ENCODE measurements around the gene INTS1.
"Not testable (repeated sequence)": the region's sequence is repeated elsewhere in the genome, so short reads cannot be mapped to it uniquely, and the experiment has no call there.

The INTS1 gene

DNA sequence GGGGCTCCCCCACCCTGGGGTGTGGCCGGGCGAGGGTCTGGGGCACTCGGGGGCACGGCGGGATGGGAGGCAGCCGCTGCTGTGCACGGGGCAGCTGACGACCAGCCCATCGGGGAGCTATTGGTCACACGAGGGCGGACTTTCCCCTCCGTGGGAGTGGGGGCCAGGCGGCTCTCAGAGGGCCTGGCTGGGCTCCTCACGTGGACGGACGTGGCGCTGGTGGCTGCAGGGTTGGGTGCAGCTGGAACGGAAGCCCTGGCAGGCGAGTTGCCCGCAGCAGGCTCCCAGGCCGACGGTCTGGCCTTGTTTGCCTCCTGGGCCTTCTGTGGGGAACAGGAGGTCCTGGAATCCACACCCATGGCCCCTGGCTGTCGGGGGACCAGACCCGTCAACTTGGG, 59.3 kb downstream of the INTS1 start:
- no peak for DNase-seq

DNA sequence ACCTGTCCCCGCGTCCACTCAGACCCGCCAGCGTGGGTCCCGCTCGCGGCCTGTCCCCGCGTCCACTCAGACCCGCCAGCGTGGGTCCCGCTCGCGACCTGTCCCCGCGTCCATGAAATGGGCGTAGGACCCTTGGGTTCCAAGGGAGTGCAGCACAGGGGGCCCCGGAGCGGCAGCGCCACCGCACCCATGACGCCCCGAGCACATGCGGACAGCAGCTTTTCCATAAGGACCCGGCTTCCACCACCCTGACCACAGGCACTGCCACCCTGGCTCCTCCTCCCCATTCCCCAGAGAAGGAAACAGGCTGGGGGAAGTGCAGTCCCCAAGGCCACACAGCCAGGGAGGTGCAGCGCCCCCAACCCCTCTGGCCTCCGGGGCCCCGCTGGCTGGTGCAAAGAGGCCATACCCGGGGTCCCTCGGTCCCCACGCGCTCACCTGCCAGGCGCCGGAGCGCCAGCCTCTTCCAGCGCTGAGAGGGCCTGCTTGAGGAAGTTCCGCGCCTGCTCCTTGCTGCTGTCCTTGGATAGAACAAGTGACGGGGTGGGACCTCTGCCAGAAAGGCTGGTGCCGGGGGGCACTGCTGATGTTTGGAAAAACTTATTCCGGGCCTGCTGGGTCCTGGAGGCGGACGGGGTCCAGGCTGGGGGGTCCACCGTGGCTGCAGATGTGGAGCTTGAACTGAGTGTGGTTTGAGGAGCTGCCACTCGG, 59.8 kb downstream of the INTS1 start:
- DNase-seq, result no peak

DNA sequence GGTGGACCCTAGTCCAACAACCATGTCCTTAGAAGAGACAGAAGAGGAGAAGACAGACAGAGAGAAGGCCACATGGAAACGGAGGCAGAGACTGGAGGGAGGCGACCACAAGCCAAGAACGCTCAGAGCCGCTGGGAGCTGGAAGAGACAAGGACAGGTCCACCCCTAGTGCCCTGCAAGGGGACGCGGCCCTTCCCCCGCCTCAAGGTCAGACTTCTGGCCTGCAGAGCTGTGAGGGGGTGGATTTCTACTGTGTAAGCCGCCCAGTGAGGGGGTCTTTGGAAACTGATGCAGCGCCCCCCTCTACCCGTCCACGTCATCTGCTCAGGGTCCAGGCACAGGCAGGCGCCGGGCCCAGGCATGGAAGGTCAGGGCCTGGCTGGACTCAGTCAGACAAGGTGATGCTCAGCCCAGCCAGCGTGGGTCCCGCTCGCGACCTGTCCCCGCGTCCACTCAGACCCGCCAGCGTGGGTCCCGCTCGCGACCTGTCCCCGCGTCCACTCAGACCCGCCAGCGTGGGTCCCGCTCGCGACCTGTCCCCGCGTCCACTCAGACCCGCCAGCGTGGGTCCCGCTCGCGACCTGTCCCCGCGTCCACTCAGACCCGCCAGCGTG, 60.5 kb downstream of the INTS1 start:
- DNase-seq, result not testable (repeated sequence)

DNA sequence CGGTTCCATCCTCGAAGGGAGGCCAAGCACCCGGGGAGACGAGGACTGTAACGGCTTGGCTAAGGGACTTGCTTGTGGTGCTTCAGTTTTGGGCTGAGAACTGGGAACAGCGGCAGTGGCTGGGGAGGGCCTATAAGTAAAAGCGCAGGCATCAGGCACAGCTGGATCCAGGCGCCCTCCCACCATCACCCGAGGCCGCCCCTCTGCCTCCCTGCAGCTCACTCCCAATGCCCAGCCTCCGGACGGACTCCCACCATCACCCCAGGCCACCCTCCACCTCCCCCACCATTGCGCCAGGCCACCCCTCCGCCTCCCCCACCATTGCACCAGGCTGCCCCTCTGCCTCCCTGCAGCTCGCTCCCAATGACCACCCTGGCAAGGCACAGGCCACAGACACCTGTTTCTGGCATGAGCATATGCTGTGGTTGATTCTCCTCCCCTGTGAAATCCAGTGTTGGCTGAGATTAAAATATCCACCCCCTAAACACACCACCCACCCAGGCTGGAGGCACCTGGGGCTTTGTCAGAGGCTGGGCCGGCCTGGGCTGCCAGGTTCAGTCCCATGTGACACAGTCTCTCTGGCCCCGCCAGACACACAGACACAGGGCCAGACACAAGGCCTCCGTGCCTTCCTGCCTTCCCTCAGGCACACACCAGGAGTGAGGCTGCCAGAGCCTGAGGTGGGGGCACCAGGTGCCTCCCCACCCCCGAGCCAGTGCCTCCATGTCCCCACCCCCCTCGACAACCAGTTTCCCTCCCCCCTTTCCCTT, 61.6 kb downstream of the INTS1 start:
- DNase-seq, result no peak

DNA sequence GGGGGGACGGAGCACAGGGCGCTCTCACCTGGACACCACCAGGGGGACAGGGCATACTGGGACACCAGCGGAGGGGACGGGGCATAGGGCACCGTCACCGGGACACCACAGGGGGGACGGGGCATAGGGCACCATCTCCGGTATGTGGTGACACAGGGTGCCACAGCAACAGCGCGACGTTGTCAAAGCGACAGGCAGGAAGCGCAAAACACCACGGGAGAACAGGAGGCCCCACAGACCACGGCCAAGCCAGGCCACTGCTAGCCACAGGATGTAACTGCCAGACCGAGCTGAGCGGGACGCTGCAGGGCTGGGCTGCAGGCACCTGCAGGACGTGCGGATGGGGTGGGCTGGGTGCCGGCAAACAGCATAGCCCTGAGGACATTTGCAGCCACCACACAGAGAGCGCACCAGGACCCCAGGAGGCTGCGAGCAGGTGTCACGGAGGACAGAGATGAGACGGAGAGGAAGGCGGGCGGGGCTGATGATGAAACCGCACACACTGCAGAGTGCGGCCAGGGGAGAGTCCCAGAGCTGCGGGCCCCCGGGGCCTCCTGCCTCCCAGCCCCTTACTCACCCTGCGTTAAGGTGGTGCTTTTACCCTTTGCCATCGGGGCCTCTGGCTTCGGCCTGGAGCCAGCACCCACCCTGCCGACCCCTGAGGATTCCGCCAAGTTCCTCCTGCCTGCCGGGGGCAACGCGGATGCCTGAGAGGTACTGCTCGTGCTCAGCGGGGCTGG, 62.4 kb downstream of the INTS1 start:
- no peak for DNase-seq

DNA sequence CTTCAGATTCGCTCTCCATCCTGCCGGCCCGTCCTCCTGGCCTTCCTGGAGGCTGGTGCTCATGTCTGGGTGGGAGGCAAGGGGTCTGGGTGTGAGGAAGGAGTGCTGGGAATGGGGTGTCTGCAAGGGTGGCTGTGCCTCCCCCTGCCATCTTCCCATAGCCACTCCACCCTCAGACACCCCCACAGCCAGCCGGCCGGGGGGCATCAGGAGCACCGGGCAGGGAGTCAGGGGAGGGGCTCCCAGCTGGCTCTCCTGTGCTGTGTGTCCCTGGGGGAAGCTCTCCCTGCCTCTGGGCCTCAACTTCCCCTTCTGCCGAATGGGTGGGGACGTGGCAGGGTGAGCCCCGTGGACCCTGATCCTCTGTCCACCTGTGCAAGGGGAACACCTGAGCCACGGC, 63.6 kb downstream of the INTS1 start:
- DNase-seq, result no peak

DNA sequence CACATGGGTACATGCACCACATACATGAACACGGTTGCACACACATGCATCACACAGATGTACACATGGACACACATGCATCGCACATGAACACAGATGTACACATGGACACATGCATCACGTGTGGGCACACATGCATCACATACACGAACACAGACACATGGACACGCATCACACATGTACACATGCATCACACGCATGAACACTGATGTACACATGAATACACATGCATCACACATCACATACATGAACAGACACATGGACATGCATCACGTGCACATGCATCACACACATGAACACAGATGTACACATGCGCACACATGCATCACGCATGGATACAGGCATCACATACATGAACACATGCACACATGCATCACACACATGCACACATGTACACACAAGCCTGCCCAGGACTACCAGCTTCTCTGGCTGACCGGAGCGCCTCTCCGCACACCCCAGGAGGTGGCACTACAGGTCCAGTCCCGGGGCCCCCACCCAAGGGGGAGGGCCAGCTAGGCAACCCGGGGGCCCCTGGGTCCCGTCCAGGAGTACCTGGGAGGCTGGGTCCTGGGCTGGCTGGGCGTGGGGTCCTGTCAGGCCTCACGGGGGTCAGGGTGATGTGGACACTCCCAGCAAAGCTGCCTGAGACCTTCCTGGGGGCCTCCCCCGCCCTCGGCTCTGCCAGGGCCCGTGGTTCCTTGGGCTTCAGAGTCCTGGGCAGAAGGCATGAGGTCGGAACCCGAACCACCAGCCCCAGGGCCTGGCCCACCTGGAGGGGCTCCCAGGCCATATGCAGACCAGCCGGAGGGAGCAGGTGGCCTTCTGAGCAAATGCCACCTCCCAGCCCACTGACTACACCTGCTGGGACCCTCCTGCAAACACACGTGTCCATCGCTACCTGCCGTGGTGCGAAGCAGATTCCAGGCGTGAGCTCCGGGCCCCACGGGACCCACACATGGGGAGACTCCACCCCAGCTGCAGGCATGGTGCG, 64.5 kb downstream of the INTS1 start:
- no peak for DNase-seq

DNA sequence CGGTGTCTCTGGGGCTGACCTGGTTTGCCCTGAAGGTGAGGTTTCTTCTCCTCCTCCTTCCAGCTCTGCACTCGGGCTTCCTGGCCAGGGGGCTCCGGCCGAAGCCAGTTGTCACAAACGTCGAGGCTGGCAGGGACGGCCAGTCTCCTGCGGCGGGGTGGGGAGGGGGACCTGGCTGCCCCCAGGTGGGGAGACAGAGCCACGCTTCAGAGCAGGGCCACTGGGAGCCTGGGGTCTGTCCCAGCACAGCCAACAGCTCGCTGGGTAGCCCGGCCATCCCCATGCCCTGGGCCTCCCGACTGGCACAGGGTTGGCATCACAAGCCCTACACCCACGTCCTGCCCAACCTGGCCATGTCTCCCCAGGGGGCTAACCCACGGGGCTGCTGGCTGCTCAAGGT, 65.4 kb downstream of the INTS1 start:
- no peak for DNase-seq

DNA sequence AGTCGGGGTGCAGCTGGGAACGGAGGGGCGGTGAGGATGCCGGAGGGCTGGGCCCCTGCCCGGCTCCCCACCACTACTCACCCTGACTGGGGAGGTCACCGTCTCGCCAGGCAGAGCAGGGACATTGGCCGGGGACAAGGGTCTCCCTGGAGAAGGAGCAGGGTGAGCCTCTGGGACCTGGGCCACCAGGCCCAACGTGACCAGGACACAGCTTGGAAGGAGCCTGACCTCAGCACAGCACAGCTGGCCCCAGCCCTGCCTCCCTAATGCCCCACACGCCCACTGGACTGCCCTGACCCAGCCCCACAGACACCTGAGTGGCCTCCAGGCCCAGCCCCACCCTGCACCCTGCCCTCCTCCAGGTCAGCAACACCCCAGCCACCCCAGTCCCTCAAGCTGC, 66.0 kb downstream of the INTS1 start:
- DNase-seq, result no peak

DNA sequence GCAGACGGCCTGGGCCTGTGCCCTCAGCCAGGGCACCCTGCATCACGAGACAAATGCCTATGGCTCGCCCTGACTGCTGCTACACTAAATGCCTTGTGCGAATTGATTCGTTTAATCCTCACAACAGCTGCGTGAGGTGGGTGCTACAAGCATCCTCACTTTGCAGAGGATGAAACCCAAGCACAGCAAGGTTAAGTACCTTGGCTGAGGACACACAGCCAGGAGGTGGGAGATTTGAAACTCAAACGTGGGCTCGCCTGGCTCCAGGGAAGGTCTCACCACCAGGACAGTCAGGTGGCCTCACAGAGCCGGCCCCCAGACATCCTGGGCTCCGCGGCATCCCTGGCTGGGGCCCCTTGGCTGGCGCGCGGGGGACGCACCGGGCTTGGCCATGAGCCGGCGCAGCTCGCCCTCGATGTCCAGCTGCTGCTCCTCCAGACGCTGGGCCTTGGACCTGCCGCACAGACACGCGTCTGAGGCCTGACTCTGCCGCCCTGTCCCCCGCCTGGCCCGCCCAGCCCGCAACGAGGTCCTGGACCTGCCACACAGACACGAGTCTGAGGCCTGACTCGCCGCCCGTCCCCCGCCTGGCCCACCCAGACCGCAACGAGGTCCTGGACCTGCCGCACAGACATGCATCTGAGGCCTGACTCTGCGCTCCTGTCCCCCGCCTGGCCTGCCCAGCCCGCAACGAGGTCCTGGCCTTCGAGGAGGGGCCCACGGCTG, 66.9 kb downstream of the INTS1 start:
- DNase-seq, result no peak

DNA sequence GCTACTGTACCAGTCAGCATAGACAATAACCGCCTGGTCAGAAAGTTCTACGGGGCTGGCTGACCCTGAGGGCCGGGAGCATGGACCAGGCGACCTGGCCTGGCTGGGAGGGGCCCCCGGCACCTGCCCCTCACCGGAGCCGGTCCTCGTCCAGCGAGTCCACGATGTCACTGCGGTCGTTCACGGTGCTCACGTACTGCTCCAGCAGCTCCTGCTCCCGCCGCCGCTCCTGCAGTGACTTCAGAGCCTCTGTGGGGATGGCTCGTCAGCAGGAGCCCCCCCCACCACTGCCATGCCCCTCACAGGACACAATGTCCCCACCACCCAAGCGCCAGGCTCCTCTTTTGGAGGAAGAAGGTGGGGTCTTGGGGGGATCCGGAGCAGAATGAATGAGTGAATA, 67.6 kb downstream of the INTS1 start:
- no peak for DNase-seq

DNA sequence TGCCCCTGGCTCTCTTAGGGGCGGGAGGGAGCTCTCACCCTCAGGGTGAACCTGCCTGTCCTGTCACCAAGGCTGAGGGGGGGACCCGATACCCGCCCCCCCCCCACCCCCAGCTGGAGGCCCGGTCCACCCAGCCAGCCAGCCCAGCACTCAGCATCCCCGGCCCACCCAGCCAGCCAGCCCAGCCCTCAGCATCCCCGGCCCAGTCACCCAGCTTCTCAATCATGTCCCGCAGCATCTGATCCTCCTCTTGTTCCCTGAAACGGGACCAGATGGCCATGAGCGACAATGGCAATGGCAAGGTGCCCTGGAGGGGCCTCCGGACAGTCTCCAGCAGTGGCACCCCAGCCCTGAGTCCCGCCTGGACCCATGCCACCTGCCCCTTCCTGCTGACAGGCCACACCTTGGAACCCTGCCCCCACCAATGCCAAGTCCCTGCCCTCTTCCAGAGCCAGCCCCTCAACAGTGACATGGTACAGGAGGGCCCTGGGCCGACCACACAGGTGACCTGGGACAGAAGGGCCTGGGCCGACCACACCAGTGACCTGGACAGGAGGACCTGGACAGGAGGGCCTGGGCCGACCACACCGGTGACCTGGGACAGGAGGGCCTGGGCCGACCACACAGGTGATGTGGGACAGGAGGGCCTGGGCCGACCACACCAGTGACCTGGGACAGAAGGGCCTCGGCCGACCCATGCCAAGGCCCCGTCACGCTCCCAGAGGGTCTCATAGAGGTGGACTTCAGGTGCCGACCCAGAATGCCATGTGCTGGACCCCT, 69.1 kb downstream of the INTS1 start:
- no peak for DNase-seq

DNA sequence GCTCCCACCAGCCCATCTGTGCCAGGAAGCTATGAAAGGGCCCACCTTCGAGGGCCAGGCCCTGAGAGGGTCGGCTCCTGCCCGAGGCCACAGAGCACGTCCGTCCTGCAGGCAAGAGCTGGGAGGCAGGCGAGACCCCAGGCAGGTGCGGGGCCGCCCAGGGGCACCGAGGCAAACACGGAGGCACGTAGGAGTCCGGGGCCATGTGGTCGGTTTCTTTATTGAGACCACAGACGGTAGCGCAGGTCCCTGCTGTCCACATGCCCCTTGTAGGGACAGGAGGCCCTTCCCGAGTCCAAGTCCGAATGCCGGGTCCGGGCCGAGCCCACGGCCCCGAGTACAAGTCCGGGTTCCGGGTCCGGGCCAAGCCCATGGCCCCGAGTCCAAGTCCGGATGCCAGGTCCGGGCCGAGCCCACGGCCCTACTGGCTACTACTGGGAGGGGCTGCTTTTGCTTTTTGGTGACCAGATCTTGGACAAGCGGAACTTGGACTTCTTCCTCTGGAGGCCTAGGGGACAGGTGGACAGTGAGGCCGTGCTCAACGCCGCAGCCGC, 69.9 kb downstream of the INTS1 start:
- DNase-seq, result no peak

DNA sequence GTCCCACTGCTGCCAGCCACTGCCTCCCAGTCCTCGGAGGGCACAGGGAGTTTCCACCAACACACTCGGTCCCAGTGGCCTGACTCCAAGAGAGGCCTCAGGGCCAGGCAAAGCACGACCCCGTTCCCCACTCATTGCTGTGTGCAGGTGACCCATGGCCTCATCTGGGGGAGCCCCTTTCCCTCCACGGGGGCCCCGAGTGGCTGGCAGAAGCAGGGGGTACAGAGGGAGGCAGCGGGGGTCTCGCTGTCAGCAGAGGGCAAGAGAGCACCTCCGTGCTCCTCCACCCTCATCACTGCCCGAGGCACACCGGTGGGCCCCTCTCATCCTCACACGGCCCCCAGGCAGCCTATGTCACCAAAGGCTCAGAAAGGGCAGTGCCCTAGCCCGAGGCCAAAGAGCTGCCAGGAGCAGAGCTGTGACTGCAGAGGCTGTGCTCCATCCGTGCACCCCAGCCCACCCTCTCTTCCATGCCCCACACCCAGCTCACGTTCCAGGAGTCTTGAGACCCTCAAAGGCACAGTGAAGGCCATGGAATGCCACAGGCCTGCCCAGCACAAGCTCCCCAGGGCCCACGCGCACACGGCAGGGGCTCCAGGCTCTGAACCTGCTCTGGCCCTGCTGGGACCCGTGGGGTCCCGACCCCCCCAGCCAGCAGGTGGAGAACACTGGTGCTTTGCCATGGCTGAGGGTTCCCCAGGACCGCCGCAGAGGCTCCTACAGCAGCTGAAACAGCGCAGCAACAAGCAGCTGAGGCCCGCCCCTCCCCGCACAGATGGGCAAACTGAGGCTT, 70.9 kb downstream of the INTS1 start:
- no peak for DNase-seq

DNA sequence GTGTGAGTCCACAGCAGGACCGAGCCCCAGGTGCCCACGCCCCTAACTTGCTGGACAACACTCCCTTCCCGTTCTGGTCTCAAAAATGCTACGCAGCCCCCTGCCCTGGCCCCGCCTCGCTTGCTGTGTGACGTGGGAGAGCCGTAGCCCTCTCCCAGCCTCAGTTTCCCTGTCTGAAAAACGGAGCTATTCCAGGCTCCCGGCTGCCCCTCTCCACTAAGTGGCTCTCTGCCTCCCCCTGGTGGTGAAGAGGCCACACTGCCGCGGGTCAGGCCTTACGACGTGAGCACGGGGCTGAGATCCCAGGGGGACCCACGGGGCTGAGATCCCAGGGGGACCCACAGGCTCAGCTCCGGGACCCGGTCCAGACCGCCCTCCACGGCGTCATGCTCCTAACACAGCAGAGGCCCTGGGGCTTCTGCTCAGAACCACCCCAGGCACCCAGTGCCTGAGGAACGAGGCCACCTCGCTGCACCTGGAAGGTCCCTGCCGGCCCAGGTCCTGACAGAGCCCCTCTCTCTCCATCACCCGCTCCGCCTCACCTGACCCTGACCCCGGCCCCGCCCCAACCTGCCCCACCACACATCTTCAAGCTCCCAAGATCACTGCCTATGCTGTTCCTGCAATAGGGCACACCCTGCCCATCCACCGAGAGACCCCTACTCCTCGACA, 71.6 kb downstream of the INTS1 start:
- peak; percentile 8 for DNase-seq

DNA sequence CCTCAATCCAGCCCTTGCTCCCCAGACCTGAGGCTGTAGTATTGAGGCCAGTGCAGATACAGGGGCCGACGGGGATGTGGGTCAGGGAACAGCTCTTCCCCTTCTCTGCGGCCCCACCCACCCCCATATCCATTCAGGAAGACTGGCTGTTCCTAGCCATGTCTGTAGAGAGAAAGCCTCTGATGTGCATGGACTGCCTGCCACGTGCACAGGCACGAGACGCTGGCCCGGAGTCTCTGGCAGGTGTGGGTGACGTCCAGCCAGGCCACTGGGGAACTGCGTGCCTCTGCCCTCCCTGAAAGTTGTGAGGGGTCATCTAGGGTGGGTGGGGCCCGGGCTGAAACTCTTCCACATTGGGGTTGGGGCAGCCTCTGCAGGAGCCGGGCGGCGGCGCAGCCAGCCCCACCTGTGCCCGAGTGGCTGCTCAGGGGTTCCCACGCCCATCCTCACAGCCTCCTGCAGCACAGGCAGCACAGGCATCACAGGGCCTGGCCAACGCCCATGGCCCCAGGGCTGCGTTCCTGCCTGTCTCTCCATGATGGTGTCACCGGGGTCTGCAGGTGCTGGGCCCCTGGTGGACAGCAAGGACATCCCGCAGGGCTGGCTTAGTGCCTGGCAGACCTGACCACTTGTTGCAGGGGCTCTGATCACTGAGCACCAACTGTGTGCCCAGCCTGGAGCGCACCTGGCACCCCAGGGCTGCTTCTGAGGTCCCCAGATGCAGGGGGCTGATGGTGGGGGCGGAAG, 72.4 kb downstream of the INTS1 start:
- peak; percentile 28 for DNase-seq

DNA sequence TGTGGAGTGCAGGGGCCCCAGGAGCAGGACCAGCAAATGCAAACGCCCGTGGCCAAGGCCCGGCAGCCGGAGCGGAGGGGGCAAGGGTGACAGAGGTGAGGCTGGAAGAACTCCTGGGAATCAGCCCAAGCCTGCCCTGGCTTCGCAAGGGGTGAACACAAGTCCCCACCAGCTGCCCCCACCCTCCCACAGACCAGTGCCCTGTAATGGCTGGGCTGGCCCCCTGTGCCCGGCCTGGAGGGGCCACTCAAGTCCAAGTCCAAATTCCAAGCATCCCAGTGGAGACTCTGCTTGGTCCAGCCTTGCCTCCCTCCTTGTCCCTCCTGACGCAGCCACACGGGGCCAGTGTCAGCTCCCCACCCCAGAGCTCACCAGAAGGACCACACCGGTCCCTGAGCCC, 73.0 kb downstream of the INTS1 start:
- DNase-seq, result no peak
